ENCODE results near the gene SELENOP. TPM values are rescaled to one million over a fixed set of nuclear protein-coding genes. Genes with fewer than 3 reads are reported as not detected.
A peak's percentile ranks its signal among the peaks of the same experiment; 100 is the strongest.
"Not testable (repeated sequence)": the region's sequence is repeated elsewhere in the genome, so short reads cannot be mapped to it uniquely, and the experiment has no call there.

Gene SELENOP
- total RNA-seq, 2 donors from 2014 or later: 161 to 213 TPM

GRCh38 chr5:42854795-42855194 is 43.1 kb upstream of the SELENOP start:
- no peaks in the 10 kb centered on the region for H3K27me3 ChIP-seq
- no peaks in the 10 kb centered on the region for H3K36me3 ChIP-seq
- H3K9me3 ChIP-seq: no peaks in the 10 kb centered on the region
- no peak overlapping the region for H3K4me3 ChIP-seq
- no peak for DNase-seq (ENCODE audit: low spot score)
- no peak for TF ChIP-seq CTCF (IDR thresholded peaks at IDR 0.05)
- peaks cover 0 to 20% of the 10 kb centered on the region in 2 donors for H3K4me1 ChIP-seq
- no peak overlapping the region for H3K27ac ChIP-seq

GRCh38 chr5:42852826-42853225 is 41.1 kb upstream of the SELENOP start:
- H3K4me3 ChIP-seq: no peak overlapping the region
- DNase-seq (ENCODE audit: low spot score): no peak
- TF ChIP-seq CTCF (IDR thresholded peaks at IDR 0.05): no peak
- no peaks in the 10 kb centered on the region for H3K9me3 ChIP-seq
- no peaks in the 10 kb centered on the region for H3K36me3 ChIP-seq
- H3K4me1 ChIP-seq: peaks cover 0 to 8% of the 10 kb centered on the region in 2 donors
- H3K27me3 ChIP-seq: no peaks in the 10 kb centered on the region
- no peak overlapping the region for H3K27ac ChIP-seq

GRCh38 chr5:42851481-42851880 is 39.8 kb upstream of the SELENOP start:
- no peaks in the 10 kb centered on the region for H3K27me3 ChIP-seq
- TF ChIP-seq CTCF (IDR thresholded peaks at IDR 0.05): no peak
- H3K27ac ChIP-seq: no peak overlapping the region
- no peaks in the 10 kb centered on the region for H3K4me1 ChIP-seq
- no peaks in the 10 kb centered on the region for H3K9me3 ChIP-seq
- H3K4me3 ChIP-seq: no peak overlapping the region
- no peak for DNase-seq (ENCODE audit: low spot score)
- no peaks in the 10 kb centered on the region for H3K36me3 ChIP-seq

- Histone ChIP-seq H3K36me3 (no peaks in the 10 kb centered on the region), H3K9me3 (no peaks in the 10 kb centered on the region), H3K27ac (no peak overlapping the region), H3K4me3 (no peak overlapping the region), H3K4me1 (peaks cover 0 to 4% of the 10 kb centered on the region in 2 donors), H3K27me3 (no peaks in the 10 kb centered on the region)
- no peak for TF ChIP-seq CTCF (IDR thresholded peaks at IDR 0.05)
- no peak for DNase-seq (ENCODE audit: low spot score)
Measured at GRCh38 chr5:42848545-42848944, 36.9 kb upstream of the SELENOP start.

GRCh38 chr5:42844408-42844807 is 32.7 kb upstream of the SELENOP start:
- H3K27ac ChIP-seq; H3K9me3 ChIP-seq; H3K4me3 ChIP-seq; H3K27me3 ChIP-seq; H3K36me3 ChIP-seq; DNase-seq (ENCODE audit: low spot score): not testable (repeated sequence)
- peaks cover 0 to 34% of the 10 kb centered on the region in 2 donors for H3K4me1 ChIP-seq

- H3K9me3 ChIP-seq: no peaks in the 10 kb centered on the region
- no peaks in the 10 kb centered on the region for H3K27me3 ChIP-seq
- H3K36me3 ChIP-seq: no peaks in the 10 kb centered on the region
- DNase-seq (ENCODE audit: low spot score): no peak
- peak overlapping the region; percentile 34 to 74 for H3K27ac ChIP-seq
- peaks cover 0 to 34% of the 10 kb centered on the region in 2 donors for H3K4me1 ChIP-seq
- H3K4me3 ChIP-seq: no peak overlapping the region
- no peak for TF ChIP-seq CTCF (IDR thresholded peaks at IDR 0.05)
Measured at GRCh38 chr5:42843675-42844292, 32.1 kb upstream of the SELENOP start.

All from right atrium auricular region (tissue), 2 donors.